ENCODE data around the gene ACTG1. TPM values are rescaled to one million over a fixed set of nuclear protein-coding genes. Genes with fewer than 3 reads are reported as not detected.

The ACTG1 gene
- total and polyA plus RNA-seq, 9 of the 15 experiments (the other 6 are each of a cell fraction or from before 2014, with no cell fraction given), result 224 to 1,775 (median 568) TPM

- TF ChIP-seq ZBTB12 (CRISPR knock-in tag; IDR thresholded peaks at IDR 0.05) (no peak), SRSF9 (IDR thresholded peaks at IDR 0.05; ENCODE audit: borderline replicate concordance, low read depth, low read length) (no peak), YY1 (IDR thresholded peaks at IDR 0.05; ENCODE audit: borderline replicate concordance in 1 of 3, control insufficient read depth in 1 of 3, extremely low read depth in 1 of 3, insufficient read depth in 3 of 3, insufficient read length in 1 of 3, insufficient replicate concordance in 2 of 3, low read depth in 1 of 3, low read length in 2 of 3) (peak in 1 of 3 experiments; percentile 4), ZNF695 (CRISPR knock-in tag; IDR thresholded peaks at IDR 0.05) (no peak), POLR2G (IDR thresholded peaks at IDR 0.05; ENCODE audit: low read depth, low read length) (peak; percentile 1; the same call in 1 of the 2 replicates), ZBTB7A (IDR thresholded peaks at IDR 0.05; ENCODE audit: borderline replicate concordance, control insufficient read depth, low read depth, low read length) (0 out of 2 replicates have a peak, but pooled peaks have one; percentile 5), HCFC1 (IDR thresholded peaks at IDR 0.05; ENCODE audit: low read depth, low read length) (no peak), BCOR (IDR thresholded peaks at IDR 0.05) (no peak), ZFPM2 (CRISPR knock-in tag; IDR thresholded peaks at IDR 0.05) (no peak), ZNF174 (CRISPR knock-in tag; IDR thresholded peaks at IDR 0.05) (no peak), PCBP1 (IDR thresholded peaks at IDR 0.05; ENCODE audit: low read depth, low read length, poor library complexity, severe bottlenecking) (peak; percentile 36), ZBTB5 (IDR thresholded peaks at IDR 0.05) (no peak), ATF7 (IDR thresholded peaks at IDR 0.05) (0 out of 2 replicates have a peak, but pooled peaks have one; percentile 4), HMG20A (CRISPR knock-in tag; conservative IDR thresholded peaks at IDR 0.05) (no peak), ZNF551 (CRISPR knock-in tag; IDR thresholded peaks at IDR 0.05) (no peak), THAP12 (CRISPR knock-in tag; IDR thresholded peaks at IDR 0.05) (no peak), CEBPG (CRISPR knock-in tag; IDR thresholded peaks at IDR 0.05) (no peak), CEBPG (tag; conservative IDR thresholded peaks at IDR 0.05 in 1 of 2, IDR thresholded peaks at IDR 0.05 in 1 of 2) (no peak), FIP1L1 (IDR thresholded peaks at IDR 0.05; ENCODE audit: low read depth, low read length, poor library complexity, severe bottlenecking) (peak; percentile 61), VEZF1 (CRISPR knock-in tag; IDR thresholded peaks at IDR 0.05) (peak; percentile 8; the same call in 1 of the 2 replicates), MYNN (IDR thresholded peaks at IDR 0.05) (no peak), MYNN (CRISPR knock-in tag; IDR thresholded peaks at IDR 0.05) (no peak)
Measured at GRCh38 chr17:81488276-81488860, 24.2 kb downstream of the ACTG1 start (continued).

Measured in K562 (cell line).